Head of caudate nucleus (tissue), 42 donors: ENCODE results near the gene LBHD2.
A peak's percentile ranks its signal among the peaks of the same experiment; 100 is the strongest.

ENCODE experiments used
- DNase-seq, 42 donors: peaks; one replicate each; pipeline versions ENCODE4 v3.0.0 to v3.0.0-alpha.2; 2020 to 2021; ENCODE audit warnings: mixed read lengths in 7 of 42
- intact Hi-C: fragments of 100-400 bp; cut with DNase I; formaldehyde crosslinking; loops from one replicate; pipeline ENCODE4 v1.15.0; 2022

Gene LBHD2

GRCh38 chr14:103086771-103087342 lies 2.8 kb downstream of the LBHD2 start:
- intact Hi-C loops, result no loop called here
- no peak for DNase-seq

GRCh38 chr14:103087343-103087835 lies 3.4 kb downstream of the LBHD2 start:
- intact Hi-C loops, result no loop called here
- DNase-seq, result no peak

- intact Hi-C loops, result no loop called here
- no peak for DNase-seq
Observed at GRCh38 chr14:103088921-103089320, 4.9 kb downstream of the LBHD2 start.

- intact Hi-C loops, result no loop called here
- DNase-seq, result no peak
Observed at GRCh38 chr14:103089386-103090335, 5.7 kb downstream of the LBHD2 start.

GRCh38 chr14:103090481-103091020 lies 6.5 kb downstream of the LBHD2 start:
- no peak for DNase-seq
- intact Hi-C loops, result no loop called here

GRCh38 chr14:103091041-103091882 lies 7.3 kb downstream of the LBHD2 start:
- intact Hi-C loops, result no loop called here
- DNase-seq, result peak in 18 of 42 donors; percentile 15 to 66 (median 36)

- intact Hi-C loops, result no loop called here
Observed at GRCh38 chr14:103091883-103092222, 7.8 kb downstream of the LBHD2 start.

GRCh38 chr14:103093856-103094405 lies 9.9 kb downstream of the LBHD2 start:
- intact Hi-C loops, result no loop called here
- DNase-seq, result no peak

More at GRCh38 chr14:103091883-103092222, 7.8 kb downstream of the LBHD2 start:
- DNase-seq, result no peak

- intact Hi-C loops, result no loop called here
- no peak for DNase-seq
Observed at GRCh38 chr14:103094406-103095209, 10.6 kb downstream of the LBHD2 start, which contains the start of gene EXOC3L4. TSS of gene EXOC3L4 (plus strand) at chr14:103094725. CDS start at chr14:103100220, 5,495 bp downstream.

GRCh38 chr14:103095210-103095778 lies 11.3 kb downstream of the LBHD2 start:
- DNase-seq, result no peak
- intact Hi-C loops, result no loop called here

GRCh38 chr14:103096387-103096786 lies 12.4 kb downstream of the LBHD2 start:
- no peak for DNase-seq
- intact Hi-C loops, result no loop called here

GRCh38 chr14:103097244-103097993 lies 13.4 kb downstream of the LBHD2 start:
- DNase-seq, result no peak
- intact Hi-C loops, result no loop called here

GRCh38 chr14:103097994-103098957 lies 14.3 kb downstream of the LBHD2 start:
- no peak for DNase-seq
- intact Hi-C loops, result no loop called here

GRCh38 chr14:103099081-103099732 lies 15.2 kb downstream of the LBHD2 start:
- intact Hi-C loops, result no loop called here
- no peak for DNase-seq

GRCh38 chr14:103099733-103100280 lies 15.8 kb downstream of the LBHD2 start:
- no peak for DNase-seq
- intact Hi-C loops, result loop anchor here (10.0 kb wide), 1 partner anchor 85 kb away; no protein-coding TSS in a partner anchor
